K562 (cell line): ENCODE results near the gene UBE2J2. TPM values are rescaled to one million over a fixed set of nuclear protein-coding genes. Genes with fewer than 3 reads are reported as not detected.
A peak's percentile ranks its signal among the peaks of the same experiment; 100 is the strongest.

ENCODE experiments used
- EGR1 ChIP-seq: fragments of 450-650 bp; conservative IDR thresholded peaks from 2 replicates; pipeline ENCODE4 v1.6.1; 2017; ENCODE audit warnings: mild to moderate bottlenecking
- KDM1A ChIP-seq, 2 experiments: fragments of 450-650 bp; IDR thresholded peaks; 2 replicates each; pipeline ENCODE4 v1.6.1; 2016; ENCODE audit warnings: mild to moderate bottlenecking in 2 of 2
- STAT5A ChIP-seq: IDR thresholded peaks from 2 replicates; pipeline ENCODE4 v1.6.1; 2012; ENCODE audit warnings: low read length, inconsistent platforms, borderline replicate concordance
- ZNF239 ChIP-seq: fragments of 250-450 bp; sonication (Bioruptor Pico); IDR thresholded peaks from 2 replicates; pipeline ENCODE4 v1.4.0; 2020; ENCODE audit warnings: mild to moderate bottlenecking
- ZNF584 ChIP-seq: fragments of 200-800 bp; sonication (Bioruptor generic); IDR thresholded peaks from 2 replicates; pipeline ENCODE4 v1.6.1; 2016; ENCODE audit warnings: low read depth, mild to moderate bottlenecking, missing genetic modification characterization, missing compliant biosample characterization
- polyA plus RNA-seq, 8 experiments: library from polyadenylated mRNA; depleted of rRNA in 4 of 8; stranded (reverse) in 5 of 8; unstranded in 3 of 8; fragments of >200 nt; fragmentation: Nextera tagmentation in 2 of 8; fragmentation: Illumina TruSeq in 1 of 8; extraction: Ambion mirVana in 2 of 8; extraction: Trizol in 1 of 8; gene quantifications; 2 replicates each; pipeline versions ENCODE4 v1.2.1 to v1.2.3, GENCODE V29; 2011 to 2014; ENCODE audit warnings: inconsistent platforms in 1 of 8, missing spikeins in 1 of 8
- total RNA-seq, 7 experiments: library from RNA; depleted of rRNA in 6 of 7; stranded (reverse); fragments of >200 nt in 6 of 7; fragmentation: Illumina TruSeq in 2 of 7; extraction: Trizol in 2 of 7; gene quantifications; 2 replicates each; pipeline versions ENCODE4 v1.2.1 to v1.2.3, GENCODE V29; 2011 to 2021; ENCODE audit warnings: low replicate concordance in 1 of 7
- TF ChIP-seq, protein P1 (sequence below): sonication (generic); formaldehyde crosslinking; IDR thresholded peaks from 2 replicates; pipeline ENCODE4 v1.8.0; 2023; ENCODE audit warnings: missing genetic modification reagents, mild to moderate bottlenecking, borderline replicate concordance
- TF ChIP-seq, protein P2 (sequence below): sonication (generic); formaldehyde crosslinking; IDR thresholded peaks from 2 replicates; pipeline ENCODE4 v1.8.0; 2022; ENCODE audit warnings: missing genetic modification reagents, mild to moderate bottlenecking, borderline replicate concordance

The UBE2J2 gene
- total and polyA plus RNA-seq, 9 of the 15 experiments (the other 6 are each of a cell fraction or from before 2014, with no cell fraction given), result 0.93 to 112 (median 75.5) TPM

DNA sequence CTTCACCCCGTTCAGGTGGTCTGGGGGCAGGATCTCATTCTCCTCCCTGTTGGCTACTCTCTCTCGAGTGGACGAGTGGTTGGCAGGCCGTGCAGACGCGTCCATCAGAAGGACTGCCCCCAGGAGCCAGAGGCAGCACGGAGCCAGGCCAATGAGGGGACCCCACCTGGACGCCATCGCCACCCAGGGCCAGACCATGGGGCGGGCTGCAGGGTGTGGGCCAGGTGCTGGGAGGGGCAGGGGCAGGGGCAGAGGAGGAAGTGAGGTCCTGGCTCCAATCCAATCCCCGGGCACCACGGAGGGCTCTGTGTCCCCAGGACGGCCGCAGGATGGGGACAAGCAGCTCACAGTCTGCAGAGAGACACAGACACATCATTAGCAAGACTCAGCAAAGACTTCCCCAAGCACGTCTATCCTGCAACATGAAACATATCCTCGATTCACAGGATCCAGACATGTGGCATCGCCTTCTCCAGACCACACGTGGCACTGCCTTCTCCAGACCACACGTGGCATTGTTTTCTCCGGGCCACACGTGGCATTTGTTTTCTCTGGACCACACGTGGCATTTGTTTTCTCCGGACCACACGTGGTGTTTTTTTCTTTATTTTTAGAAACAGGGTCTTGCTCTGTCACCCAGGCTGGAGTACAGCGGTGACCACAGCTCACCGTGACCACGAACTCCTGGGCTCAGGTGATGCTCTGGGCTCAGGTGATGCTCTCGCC, 44.9 kb downstream of the UBE2J2 start (continued):
- TF ChIP-seq, protein P1, sequence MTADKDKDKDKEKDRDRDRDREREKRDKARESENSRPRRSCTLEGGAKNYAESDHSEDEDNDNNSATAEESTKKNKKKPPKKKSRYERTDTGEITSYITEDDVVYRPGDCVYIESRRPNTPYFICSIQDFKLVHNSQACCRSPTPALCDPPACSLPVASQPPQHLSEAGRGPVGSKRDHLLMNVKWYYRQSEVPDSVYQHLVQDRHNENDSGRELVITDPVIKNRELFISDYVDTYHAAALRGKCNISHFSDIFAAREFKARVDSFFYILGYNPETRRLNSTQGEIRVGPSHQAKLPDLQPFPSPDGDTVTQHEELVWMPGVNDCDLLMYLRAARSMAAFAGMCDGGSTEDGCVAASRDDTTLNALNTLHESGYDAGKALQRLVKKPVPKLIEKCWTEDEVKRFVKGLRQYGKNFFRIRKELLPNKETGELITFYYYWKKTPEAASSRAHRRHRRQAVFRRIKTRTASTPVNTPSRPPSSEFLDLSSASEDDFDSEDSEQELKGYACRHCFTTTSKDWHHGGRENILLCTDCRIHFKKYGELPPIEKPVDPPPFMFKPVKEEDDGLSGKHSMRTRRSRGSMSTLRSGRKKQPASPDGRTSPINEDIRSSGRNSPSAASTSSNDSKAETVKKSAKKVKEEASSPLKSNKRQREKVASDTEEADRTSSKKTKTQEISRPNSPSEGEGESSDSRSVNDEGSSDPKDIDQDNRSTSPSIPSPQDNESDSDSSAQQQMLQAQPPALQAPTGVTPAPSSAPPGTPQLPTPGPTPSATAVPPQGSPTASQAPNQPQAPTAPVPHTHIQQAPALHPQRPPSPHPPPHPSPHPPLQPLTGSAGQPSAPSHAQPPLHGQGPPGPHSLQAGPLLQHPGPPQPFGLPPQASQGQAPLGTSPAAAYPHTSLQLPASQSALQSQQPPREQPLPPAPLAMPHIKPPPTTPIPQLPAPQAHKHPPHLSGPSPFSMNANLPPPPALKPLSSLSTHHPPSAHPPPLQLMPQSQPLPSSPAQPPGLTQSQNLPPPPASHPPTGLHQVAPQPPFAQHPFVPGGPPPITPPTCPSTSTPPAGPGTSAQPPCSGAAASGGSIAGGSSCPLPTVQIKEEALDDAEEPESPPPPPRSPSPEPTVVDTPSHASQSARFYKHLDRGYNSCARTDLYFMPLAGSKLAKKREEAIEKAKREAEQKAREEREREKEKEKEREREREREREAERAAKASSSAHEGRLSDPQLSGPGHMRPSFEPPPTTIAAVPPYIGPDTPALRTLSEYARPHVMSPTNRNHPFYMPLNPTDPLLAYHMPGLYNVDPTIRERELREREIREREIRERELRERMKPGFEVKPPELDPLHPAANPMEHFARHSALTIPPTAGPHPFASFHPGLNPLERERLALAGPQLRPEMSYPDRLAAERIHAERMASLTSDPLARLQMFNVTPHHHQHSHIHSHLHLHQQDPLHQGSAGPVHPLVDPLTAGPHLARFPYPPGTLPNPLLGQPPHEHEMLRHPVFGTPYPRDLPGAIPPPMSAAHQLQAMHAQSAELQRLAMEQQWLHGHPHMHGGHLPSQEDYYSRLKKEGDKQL (CRISPR knock-in tag), result 0 out of 2 replicates have a peak, but pooled peaks have one; percentile 31
- TF ChIP-seq ZNF239 (CRISPR knock-in tag), result no peak
- TF ChIP-seq KDM1A (IDR thresholded peaks at IDR 0.05), result peak in 1 of 2 experiments; percentile 15; a peak in 1 of 4 replicates
- TF ChIP-seq, protein P2, sequence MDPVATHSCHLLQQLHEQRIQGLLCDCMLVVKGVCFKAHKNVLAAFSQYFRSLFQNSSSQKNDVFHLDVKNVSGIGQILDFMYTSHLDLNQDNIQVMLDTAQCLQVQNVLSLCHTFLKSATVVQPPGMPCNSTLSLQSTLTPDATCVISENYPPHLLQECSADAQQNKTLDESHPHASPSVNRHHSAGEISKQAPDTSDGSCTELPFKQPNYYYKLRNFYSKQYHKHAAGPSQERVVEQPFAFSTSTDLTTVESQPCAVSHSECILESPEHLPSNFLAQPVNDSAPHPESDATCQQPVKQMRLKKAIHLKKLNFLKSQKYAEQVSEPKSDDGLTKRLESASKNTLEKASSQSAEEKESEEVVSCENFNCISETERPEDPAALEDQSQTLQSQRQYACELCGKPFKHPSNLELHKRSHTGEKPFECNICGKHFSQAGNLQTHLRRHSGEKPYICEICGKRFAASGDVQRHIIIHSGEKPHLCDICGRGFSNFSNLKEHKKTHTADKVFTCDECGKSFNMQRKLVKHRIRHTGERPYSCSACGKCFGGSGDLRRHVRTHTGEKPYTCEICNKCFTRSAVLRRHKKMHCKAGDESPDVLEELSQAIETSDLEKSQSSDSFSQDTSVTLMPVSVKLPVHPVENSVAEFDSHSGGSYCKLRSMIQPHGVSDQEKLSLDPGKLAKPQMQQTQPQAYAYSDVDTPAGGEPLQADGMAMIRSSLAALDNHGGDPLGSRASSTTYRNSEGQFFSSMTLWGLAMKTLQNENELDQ (CRISPR knock-in tag), result no peak
- TF ChIP-seq ZNF584, result no peak
- TF ChIP-seq EGR1, result no peak
- TF ChIP-seq STAT5A, result no peak
